CD1c-positive myeloid dendritic cell (primary cell): Measurements from ENCODE around the gene IGFBP3.
"Not testable (repeated sequence)": the region's sequence is repeated elsewhere in the genome, so short reads cannot be mapped to it uniquely, and the experiment has no call there.

Experiments used
- DNase-seq: peaks from one replicate; pipeline ENCODE4 v3.0.0-alpha.2; 2016; ENCODE audit errors: extremely low spot score

IGFBP3 gene, protein sequence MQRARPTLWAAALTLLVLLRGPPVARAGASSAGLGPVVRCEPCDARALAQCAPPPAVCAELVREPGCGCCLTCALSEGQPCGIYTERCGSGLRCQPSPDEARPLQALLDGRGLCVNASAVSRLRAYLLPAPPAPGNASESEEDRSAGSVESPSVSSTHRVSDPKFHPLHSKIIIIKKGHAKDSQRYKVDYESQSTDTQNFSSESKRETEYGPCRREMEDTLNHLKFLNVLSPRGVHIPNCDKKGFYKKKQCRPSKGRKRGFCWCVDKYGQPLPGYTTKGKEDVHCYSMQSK

GRCh38 chr7:45920502-45921380, at the start of gene IGFBP3:
Gene IGFBP3, minus strand, starts transcription at chr7:45921272. Its CDS starts 132 bp downstream, at chr7:45921140.
- peak; percentile 9 for DNase-seq

- DNase-seq, result no peak
These were observed 49.4 kb upstream of the IGFBP3 start for GRCh38 chr7:45970454-45970853.

DNA sequence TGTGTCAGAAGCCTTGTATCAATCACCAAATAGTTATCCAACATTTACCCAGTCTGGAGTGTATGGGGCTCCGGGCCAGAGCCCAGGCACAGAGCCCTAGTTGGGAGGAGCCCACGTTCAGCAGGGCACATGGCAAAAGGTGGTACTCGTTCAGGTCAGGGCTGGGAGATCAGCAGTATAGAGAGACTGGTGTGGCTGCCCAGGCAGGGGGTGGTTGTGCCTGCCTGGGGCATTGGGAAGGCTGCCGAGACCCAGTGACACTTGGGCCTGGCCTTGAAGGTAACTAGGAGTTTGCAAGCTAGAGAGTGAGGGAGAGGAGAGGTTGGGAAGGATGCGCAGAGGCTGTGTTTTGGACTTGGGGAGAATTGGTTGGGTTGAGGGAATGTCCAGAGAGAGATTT, 48.9 kb upstream of the IGFBP3 start:
- DNase-seq, result no peak

DNA sequence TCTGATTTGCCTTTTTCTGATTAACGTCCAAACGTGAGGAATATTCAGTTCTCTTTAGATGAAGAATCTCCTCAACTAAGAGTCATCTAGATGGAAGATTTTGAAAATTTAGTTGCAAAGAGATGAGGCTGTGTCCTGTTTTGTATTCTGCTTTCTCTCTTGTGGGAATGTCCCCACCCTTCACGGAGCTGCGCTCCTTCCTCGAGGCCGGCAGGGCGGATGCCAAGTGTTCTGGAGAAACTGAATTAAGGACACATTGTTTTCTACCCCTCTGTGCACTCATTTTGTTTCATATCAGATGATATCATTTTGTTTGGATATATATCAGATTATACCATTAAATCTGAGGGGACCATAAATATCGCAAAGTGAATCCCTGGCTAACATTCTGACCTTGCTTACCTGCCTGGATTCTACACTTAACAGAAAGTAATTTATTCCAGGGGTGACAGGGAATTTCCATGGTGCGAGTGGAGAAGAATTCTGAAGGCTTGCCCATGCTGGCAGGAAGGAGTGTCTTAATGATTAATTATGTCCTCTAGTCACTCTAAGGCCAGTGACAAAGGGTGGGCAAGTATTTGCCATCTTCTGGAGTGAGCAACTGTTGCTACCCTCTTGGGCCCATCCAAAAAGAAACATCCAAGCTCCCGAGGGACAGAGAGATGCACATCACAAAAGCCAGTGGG, 47.9 kb upstream of the IGFBP3 start:
- DNase-seq, result no peak

- no peak for DNase-seq
These were observed 47.2 kb upstream of the IGFBP3 start for GRCh38 chr7:45968312-45968711.

GRCh38 chr7:45967591-45968157, 46.6 kb upstream of the IGFBP3 start:
- no peak for DNase-seq

GRCh38 chr7:45962861-45963260, 41.8 kb upstream of the IGFBP3 start:
- DNase-seq, result no peak

- no peak for DNase-seq
These were observed 36.6 kb upstream of the IGFBP3 start for GRCh38 chr7:45957721-45958120.

DNA sequence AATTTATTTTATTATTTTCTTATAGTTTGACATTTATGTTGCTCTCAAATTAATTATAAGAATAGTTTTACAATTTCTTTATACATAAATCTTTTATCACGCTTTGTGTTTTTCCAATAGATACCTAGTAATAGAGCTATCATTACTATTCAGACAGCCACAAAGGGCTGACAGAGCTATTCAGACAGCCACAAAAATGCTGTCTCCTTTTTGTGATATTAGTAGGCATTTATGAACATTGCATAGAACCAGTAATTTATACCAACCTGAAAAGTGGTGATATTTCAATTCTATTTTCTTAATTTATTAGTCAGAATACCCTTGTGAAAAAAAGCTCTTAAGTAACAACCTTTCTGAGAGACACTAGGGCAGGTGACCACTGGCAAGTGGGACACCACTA, 34.2 kb upstream of the IGFBP3 start:
- no peak for DNase-seq

DNA sequence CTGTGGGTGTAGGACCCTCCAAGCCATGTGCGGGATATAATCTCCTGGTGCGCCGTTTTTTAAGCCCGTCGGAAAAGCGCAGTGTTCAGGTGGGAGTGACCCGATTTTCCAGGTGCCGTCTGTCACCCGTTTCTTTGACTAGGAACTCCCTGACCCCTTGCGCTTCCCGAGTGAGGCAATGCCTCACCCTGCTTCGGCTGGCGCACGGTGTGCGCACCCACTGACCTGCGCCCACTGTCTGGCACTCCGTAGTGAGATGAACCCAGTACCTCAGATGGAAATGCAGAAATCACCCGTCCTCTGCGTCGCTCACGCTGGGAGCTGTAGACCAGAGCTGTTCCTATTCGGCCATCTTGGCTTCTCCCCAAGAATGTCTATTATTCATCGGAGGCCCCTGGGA, 32.0 kb upstream of the IGFBP3 start:
- not testable (repeated sequence) for DNase-seq

- no peak for DNase-seq
These were observed 23.0 kb upstream of the IGFBP3 start for GRCh38 chr7:45944058-45944457.

- DNase-seq, result no peak
These were observed 19.9 kb upstream of the IGFBP3 start for GRCh38 chr7:45940939-45941338.

GRCh38 chr7:45940237-45940781, 19.2 kb upstream of the IGFBP3 start:
- not testable (repeated sequence) for DNase-seq

GRCh38 chr7:45939574-45939973, 18.5 kb upstream of the IGFBP3 start:
- no peak for DNase-seq

DNA sequence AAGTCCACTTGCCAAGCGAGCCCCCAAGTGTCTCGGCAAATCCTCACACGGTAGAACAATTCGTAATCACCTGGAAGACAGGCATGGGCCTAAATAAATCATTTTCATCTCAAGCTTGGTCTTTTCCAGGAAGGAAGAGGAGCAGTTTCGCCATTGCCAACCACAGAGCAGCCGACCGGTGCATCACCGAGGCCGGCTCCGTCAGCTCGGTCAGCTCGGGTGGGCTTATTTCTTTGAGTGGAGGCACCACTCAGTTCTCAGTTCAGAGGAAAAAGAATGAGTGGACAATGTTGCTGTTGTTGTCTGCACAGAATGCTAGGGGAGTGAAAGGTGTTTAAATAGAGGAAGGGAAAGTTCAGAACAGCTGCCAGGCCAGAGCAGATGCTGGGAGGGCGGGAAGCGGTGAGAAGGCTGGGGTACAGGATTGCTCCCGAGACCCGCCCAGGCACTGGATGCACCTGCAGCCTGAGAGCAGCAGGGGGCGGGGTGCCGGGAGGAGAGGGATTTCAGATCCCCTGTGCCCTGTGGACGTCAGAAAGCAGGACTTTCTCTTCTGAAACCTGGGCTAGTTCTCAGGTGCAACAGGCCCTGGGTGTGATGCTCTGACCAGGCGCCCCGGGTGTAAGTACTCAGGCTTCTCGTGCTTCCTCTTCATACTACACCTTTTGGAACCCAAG, 17.7 kb upstream of the IGFBP3 start:
- no peak for DNase-seq

DNA sequence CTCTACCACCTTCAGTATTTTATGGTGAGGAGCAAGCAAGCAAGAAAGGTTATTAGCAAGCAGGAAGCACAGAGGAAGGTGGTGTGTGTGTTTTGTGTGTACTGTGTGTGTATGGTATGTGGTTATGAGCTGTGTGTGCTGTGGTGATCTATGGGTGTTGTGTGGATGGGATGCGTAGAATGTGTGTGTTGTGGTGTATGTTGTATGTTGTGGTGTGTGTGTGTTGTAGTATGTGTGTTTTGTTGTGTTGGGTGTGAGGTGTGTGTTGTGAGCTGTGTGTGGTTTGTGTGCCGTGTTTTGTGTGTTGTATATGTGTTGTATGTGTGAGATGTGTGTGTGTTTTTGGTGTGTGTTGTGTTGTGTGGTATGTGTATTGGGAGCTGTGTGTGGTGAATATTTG, 16.8 kb upstream of the IGFBP3 start:
- DNase-seq, result no peak

GRCh38 chr7:45937301-45937700, 16.2 kb upstream of the IGFBP3 start:
- peak; percentile 9 for DNase-seq

DNA sequence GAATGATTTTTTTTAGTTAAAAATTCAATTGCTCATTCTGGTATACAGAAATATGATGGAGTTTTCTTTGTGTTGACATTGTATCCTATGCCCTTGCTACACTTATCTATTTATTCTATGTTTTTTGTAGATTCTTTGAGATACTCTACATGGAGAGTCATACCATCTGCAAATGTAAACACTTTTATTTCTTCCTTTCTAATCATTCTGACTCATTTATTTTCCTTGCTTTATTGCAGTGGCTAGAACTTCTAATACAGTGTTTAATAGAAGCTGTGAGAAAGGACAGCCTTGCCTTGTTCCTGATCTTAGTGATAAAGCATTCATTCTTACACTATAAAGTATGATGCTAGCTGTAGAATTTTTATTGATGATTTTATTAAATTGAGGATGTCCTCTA, 9.9 kb upstream of the IGFBP3 start:
- DNase-seq, result no peak

DNA sequence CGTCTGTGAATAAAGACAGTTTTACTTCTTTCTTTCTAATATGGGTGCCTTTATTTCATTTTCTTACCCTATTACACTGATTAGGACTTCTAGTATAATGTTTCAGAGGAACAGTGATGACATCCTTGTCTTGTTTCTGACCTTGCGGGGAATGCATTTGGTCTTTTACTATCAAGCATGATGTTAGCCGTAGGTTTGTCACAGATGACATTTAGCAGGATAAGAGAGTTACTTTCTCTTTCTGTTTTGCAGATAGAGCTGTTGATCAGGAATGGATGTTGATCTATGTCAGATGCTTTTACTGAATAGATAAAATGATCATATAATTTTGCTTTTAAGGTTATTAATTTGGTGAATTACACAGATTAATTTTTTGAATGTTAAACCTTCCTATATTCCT, 6.6 kb upstream of the IGFBP3 start:
- DNase-seq, result no peak

DNA sequence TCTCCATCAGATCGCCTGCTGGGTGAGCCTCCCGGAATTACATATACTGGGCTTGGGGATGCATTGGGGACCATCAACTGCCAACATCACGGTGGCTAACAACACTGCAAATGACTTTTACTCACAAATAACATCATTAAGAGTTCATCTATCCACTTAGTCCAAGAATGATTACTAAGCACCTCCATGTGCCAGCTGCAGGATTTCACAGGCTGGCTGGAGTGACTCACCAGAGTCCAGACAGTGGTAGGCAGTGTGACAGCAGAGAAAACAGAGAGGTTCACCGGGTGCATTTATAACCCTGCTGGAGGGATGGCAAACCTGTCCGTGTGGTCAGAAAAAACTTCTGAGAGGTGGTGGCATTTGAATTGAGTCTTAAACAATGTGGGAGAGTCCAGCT, 3.2 kb upstream of the IGFBP3 start:
- DNase-seq, result no peak

DNA sequence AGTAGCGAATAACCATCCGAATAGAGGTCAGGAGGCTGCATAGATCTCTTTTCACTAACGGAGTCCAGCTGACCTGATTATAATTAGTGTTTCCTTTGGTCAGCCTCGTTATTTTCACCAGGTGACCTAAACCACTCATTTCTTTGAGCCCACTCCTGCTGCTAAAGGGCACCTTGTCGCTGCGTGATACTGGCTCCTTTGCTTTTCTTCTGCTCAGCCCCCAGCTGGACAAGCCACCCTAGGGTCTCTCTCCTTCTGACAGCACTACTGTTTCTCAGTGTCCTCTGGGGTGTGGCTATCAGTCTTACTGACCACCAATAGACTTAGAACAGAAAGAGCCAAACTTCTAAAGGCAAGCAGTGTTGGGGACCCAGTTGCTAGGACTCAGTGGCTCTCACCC, 2.7 kb upstream of the IGFBP3 start:
- no peak for DNase-seq
